Measurements from ENCODE around the gene AK3. TPM values are rescaled to one million over a fixed set of nuclear protein-coding genes. Genes with fewer than 3 reads are reported as not detected.

AK3 gene
- total RNA-seq, 4 donors from 2014 or later = 67.7 to 119 (median 91.3) TPM

DNA sequence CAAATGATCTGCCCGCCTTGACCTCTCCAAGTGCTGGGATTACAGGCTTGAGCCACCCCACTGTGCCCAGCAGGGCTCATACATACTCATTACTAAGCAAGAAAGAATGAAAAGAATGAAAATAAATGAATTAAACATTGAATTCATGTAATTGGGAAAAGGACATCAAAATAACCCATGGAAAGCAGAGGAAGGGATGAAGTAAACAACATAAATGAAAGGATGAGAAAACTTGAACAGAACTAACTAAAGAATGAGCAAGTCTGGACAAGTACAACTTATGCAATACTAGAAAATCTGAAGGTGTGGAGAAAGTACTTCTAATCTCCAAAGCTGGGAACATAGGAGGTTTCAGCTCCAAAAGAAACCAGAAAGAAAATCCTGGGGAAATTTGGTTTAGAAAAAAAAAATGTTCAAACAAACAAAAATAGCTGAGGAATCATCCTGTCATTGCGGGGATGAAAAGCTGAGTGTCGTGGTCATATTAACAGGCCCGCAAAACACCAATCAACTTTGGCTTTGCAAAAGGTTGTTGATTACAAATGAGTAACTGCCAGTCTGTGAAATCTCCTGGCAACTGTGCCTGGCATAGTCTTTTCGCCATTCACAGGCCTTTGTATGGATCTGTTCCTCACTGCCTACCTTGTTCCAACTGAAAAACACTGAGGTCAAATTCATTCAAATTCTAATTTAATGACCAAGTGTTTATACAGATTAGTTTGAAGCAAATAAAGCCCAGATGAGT, 2.3 kb upstream of the AK3 start:
- TF ChIP-seq, protein P1, sequence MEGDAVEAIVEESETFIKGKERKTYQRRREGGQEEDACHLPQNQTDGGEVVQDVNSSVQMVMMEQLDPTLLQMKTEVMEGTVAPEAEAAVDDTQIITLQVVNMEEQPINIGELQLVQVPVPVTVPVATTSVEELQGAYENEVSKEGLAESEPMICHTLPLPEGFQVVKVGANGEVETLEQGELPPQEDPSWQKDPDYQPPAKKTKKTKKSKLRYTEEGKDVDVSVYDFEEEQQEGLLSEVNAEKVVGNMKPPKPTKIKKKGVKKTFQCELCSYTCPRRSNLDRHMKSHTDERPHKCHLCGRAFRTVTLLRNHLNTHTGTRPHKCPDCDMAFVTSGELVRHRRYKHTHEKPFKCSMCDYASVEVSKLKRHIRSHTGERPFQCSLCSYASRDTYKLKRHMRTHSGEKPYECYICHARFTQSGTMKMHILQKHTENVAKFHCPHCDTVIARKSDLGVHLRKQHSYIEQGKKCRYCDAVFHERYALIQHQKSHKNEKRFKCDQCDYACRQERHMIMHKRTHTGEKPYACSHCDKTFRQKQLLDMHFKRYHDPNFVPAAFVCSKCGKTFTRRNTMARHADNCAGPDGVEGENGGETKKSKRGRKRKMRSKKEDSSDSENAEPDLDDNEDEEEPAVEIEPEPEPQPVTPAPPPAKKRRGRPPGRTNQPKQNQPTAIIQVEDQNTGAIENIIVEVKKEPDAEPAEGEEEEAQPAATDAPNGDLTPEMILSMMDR (IDR thresholded peaks at IDR 0.05) = no peak
- no peak for TF ChIP-seq POLR2A (IDR thresholded peaks at IDR 0.05)
- H3K27me3 ChIP-seq = no peaks in the 10 kb centered on the region
- no peak overlapping the region for H3K4me3 ChIP-seq
- H3K27ac ChIP-seq = no peak overlapping the region
- DNase-seq = no peak
- H3K4me1 ChIP-seq = peaks cover 0 to 19% (median 0%) of the 10 kb centered on the region in 4 donors
- H3K36me3 ChIP-seq = no peaks in the 10 kb centered on the region
- H3K9me3 ChIP-seq = no peaks in the 10 kb centered on the region

DNA sequence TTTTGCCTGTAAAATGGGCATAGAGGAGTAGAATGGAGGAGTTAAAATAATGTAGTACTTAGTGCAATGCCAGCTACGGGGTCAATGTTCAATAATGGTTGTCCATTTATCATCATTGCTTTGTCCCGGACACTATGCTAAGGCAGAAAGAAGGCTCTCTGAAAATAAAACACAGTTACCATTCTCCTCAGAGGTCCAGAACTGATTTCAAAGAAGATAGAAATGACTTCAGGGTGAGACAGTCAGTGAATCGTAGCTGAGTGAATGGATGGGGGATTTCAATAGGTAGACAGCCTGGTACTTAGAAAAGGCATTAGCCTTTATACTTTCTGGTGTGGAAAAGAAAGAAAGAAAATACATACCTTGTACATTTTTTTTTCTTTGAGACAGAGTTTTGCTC, 1.2 kb upstream of the AK3 start:
- Histone ChIP-seq H3K9me3 (no peaks in the 10 kb centered on the region), H3K27ac (peak overlapping the region in 3 of 4 donors; percentile 84 to 95 (median 93)), H3K4me3 (peak overlapping the region in 1 of 4 donors; percentile 69), H3K4me1 (peaks cover 0 to 29% (median 0%) of the 10 kb centered on the region in 4 donors), H3K27me3 (no peaks in the 10 kb centered on the region), H3K36me3 (no peaks in the 10 kb centered on the region)
- no peak for DNase-seq
- TF ChIP-seq POLR2A (IDR thresholded peaks at IDR 0.05) = no peak
- TF ChIP-seq, protein P1 (IDR thresholded peaks at IDR 0.05) = no peak

DNA sequence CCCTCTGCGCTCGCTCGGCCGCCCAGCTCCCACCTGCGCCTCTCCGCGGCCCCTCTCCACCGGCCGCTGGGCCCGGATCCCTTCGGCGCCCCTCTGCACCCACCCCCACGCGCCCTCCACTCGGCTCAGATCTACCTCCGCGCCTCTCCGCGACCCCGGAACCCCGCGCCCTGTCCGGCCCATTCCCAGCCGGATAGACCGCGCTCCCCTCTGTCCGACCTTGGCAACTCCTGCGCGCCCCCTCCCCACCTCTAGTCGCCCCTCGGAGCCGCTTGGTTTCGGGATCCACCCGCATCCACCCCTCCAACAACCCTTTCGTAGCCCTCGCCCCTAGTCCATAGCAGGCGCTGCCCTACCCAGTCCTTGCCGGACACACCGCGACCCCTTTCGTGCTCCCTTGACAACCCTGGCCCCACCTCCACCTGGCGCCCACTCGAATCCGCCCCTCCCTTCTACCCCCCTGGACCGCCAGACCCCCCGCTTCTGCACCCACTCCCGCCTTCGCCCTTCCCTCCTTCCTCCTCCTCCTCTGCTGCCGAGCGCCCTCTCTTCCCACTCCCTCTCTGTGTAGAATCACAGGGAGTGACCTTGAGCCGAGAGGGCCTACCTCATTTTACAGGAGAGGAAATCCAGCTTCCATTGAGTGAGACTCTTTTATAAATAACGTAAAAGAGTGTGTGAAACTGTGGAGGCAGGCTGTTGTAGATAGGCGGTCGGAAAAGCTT, 525 bp upstream of the AK3 start:
- no peaks in the 10 kb centered on the region for H3K36me3 ChIP-seq

DNA sequence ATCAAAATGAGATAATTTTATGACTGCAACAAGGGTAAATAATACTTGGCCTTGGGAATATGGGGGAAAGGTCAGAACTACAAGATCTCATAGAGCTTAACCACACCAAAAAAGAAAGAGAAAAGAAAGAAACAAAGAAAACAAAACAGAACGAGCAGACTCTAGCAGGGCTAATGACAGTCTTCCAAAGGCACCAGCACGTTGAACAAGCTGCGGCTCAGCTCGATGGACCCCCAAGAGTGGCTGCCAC, 689 bp downstream of the AK3 start:
- DNase-seq = no peak
- peak overlapping the region; percentile 84 to 95 (median 89) for H3K27ac ChIP-seq
- H3K9me3 ChIP-seq = no peaks in the 10 kb centered on the region
- H3K27me3 ChIP-seq = no peaks in the 10 kb centered on the region
- no peaks in the 10 kb centered on the region for H3K36me3 ChIP-seq
- TF ChIP-seq, protein P1 (IDR thresholded peaks at IDR 0.05) = no peak
- TF ChIP-seq POLR2A (IDR thresholded peaks at IDR 0.05) = no peak
- peaks cover 0 to 30% (median 0%) of the 10 kb centered on the region in 4 donors for H3K4me1 ChIP-seq
- H3K4me3 ChIP-seq = peak overlapping the region; percentile 59 to 83 (median 71)

More for the DNA sequence above, 525 bp upstream of the AK3 start:
- no peaks in the 10 kb centered on the region for H3K27me3 ChIP-seq
- H3K4me1 ChIP-seq = peaks cover 0 to 30% (median 0%) of the 10 kb centered on the region in 4 donors
- H3K27ac ChIP-seq = peak overlapping the region; percentile 84 to 95 (median 89)
- TF ChIP-seq, protein P1 (IDR thresholded peaks at IDR 0.05) = no peak
- TF ChIP-seq POLR2A (IDR thresholded peaks at IDR 0.05) = no peak
- peak in 2 of 3 donors; percentile 41 to 64 for DNase-seq
- peak overlapping the region; percentile 59 to 83 (median 71) for H3K4me3 ChIP-seq
- H3K9me3 ChIP-seq = no peaks in the 10 kb centered on the region

DNA sequence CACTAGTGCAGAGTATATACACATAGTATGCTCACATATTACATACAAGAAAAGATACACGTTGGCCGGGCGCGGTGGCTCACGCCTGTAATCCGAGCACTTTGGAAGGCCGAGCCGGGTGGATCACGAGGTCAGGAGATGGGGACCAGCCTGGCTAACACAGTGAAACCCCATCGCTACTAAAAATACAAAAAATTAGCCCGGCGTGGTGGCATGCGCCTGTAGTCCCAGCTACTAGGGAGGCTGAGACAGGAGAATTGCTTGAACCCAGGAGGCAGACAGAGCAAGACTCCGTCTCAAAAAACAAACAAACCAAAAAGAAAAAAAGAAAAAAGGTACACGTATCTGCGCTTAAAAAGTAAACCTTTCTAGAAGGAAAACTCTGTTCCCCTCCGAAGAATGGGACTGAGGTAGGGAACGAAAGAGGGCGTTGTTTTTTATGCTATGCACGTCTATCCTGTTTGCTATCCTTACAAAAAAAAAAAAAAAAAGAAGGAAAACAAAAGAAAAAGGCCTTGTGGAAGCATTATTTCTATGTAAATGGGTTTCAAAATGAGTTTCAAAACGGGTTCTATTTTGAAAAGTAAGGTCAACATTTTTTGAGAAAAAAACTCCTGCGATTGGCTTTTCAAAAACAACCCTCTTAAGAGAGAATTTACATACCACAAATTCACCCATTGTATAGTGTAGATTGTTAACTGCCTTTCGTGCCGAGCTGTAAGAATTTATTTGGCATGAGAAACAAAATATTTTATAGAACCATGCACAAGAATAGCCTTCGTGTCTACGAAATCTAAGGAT, 1.2 kb downstream of the AK3 start:
- Histone ChIP-seq H3K4me3 (peak overlapping the region; percentile 59 to 83 (median 71)), H3K27ac (peak overlapping the region; percentile 84 to 95 (median 89)), H3K36me3 (no peaks in the 10 kb centered on the region), H3K9me3 (no peaks in the 10 kb centered on the region), H3K27me3 (no peaks in the 10 kb centered on the region), H3K4me1 (peaks cover 0 to 30% (median 0%) of the 10 kb centered on the region in 4 donors)
- peak in 2 of 3 donors; percentile 57 to 62 for DNase-seq
- no peak for TF ChIP-seq POLR2A (IDR thresholded peaks at IDR 0.05)
- TF ChIP-seq, protein P1 (IDR thresholded peaks at IDR 0.05) = no peak

All from Peyer's patch (tissue), 4 donors.